ENCODE results near the gene LAPTM4A.

Gene LAPTM4A

DNA sequence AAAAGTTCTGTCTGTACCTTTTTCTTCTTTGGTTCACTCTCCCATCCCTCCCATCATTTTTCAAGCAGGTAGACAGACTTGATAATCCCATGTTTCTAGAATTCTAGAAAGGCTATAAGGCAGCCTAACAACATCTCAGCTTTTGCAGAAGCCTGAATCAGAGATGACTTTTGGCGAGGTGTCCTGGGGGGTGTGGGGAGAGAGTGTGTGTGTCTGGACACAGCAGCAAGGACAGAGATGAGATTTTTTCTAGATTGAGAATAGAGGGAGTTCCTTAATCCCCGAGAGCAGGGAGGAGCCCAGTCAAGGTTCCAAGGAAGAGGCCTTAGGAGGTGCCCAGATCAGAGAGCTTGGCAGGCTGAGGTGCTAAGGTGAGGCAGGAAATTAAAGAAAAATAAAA is 22.0 kb upstream of the LAPTM4A start:
- Histone ChIP-seq H3K27me3 (replicated peaks; ENCODE audit: control insufficient read depth, insufficient read depth, low read length) (no peaks in the 10 kb centered on the region), H3K4me3 (replicated peaks; ENCODE audit: low read depth, low read length) (no peak overlapping the region), H3K36me3 (ENCODE audit: control insufficient read depth, insufficient read depth, low read length) (no peaks in the 10 kb centered on the region)
- no peak for DNase-seq (ENCODE audit: extremely low read depth, insufficient read length)
- TF ChIP-seq, protein P1, sequence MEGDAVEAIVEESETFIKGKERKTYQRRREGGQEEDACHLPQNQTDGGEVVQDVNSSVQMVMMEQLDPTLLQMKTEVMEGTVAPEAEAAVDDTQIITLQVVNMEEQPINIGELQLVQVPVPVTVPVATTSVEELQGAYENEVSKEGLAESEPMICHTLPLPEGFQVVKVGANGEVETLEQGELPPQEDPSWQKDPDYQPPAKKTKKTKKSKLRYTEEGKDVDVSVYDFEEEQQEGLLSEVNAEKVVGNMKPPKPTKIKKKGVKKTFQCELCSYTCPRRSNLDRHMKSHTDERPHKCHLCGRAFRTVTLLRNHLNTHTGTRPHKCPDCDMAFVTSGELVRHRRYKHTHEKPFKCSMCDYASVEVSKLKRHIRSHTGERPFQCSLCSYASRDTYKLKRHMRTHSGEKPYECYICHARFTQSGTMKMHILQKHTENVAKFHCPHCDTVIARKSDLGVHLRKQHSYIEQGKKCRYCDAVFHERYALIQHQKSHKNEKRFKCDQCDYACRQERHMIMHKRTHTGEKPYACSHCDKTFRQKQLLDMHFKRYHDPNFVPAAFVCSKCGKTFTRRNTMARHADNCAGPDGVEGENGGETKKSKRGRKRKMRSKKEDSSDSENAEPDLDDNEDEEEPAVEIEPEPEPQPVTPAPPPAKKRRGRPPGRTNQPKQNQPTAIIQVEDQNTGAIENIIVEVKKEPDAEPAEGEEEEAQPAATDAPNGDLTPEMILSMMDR (IDR thresholded peaks at IDR 0.05; ENCODE audit: insufficient read depth, low read length, poor library complexity, severe bottlenecking), result no peak

- TF ChIP-seq, protein P1 (IDR thresholded peaks at IDR 0.05; ENCODE audit: insufficient read depth, low read length, poor library complexity, severe bottlenecking), result no peak
- Histone ChIP-seq H3K27me3 (replicated peaks; ENCODE audit: control insufficient read depth, insufficient read depth, low read length) (no peaks in the 10 kb centered on the region), H3K36me3 (ENCODE audit: control insufficient read depth, insufficient read depth, low read length) (no peaks in the 10 kb centered on the region), H3K4me3 (replicated peaks; ENCODE audit: low read depth, low read length) (no peak overlapping the region)
- no peak for DNase-seq (ENCODE audit: extremely low read depth, insufficient read length)
These were observed 21.2 kb upstream of the LAPTM4A start for GRCh38 chr2:20072436-20073158.

DNA sequence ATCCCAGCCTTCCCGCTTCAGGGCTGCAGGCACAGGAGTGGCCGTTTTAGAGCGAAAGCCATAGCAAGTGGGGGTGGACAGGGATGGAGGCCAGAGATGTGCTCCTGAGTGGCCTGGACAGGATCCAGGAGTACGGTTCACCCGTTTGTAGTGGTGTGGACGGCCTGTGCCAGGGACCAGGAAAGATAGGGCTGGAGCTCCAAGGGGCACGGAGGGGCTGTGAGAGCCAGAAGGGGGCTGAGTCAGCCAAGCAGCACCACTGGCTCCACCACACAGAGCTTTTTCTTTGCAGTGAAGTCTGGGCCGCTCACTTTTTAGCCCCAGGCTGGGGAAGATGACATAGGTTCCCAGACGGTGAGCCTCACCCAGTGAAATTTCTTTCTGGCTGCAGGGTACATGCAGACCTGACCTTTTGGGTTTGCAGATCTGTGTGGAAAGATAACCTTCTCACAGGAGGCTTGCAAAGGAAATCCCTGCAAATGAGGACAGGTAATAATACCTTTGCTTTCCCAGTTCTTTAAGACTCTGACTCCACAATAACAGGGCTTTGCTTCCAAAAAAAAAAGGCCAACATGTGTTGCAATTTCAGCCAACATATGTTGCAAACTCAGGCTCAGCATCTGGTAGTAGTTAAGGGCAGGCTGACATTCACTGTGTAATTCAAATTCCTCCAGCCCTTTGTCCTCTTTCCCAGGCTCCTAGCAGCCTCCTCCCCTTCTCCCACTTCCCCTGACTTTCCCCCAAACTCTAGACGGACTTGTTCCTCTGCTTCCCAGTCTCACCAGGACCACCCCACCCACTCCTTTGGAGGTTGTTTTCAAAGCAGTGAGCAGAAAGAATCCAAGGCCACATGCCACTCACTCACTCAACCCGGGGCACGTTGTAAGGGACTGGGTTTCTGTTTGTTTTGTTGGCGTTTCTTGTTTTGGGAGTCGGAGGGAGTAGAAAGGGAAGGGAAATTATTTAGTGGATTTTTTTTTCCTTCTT is 20.3 kb upstream of the LAPTM4A start:
- no peaks in the 10 kb centered on the region for H3K27me3 ChIP-seq (replicated peaks; ENCODE audit: control insufficient read depth, insufficient read depth, low read length)
- TF ChIP-seq, protein P1 (IDR thresholded peaks at IDR 0.05; ENCODE audit: insufficient read depth, low read length, poor library complexity, severe bottlenecking), result no peak
- DNase-seq (ENCODE audit: extremely low read depth, insufficient read length), result no peak
- no peaks in the 10 kb centered on the region for H3K36me3 ChIP-seq (ENCODE audit: control insufficient read depth, insufficient read depth, low read length)
- no peak overlapping the region for H3K4me3 ChIP-seq (replicated peaks; ENCODE audit: low read depth, low read length)

DNA sequence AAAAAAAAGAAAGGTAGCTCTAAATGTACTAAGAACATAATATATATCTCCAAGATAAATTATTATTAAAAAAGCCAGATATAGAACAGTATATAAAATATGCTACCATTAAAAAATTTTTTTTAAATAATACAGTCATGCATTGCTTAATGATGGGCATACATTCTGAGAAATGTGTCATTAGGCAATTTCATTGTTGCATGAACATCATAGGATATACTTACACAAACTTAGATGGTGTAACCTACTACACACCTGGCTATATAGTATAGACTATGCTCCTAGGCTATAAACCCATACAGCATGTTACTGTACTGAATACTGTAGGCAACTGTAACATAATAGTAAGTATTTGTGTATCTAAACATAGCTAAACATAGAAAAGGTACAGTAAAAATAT is 18.3 kb upstream of the LAPTM4A start:
- TF ChIP-seq, protein P1 (IDR thresholded peaks at IDR 0.05; ENCODE audit: insufficient read depth, low read length, poor library complexity, severe bottlenecking), result no peak
- DNase-seq (ENCODE audit: extremely low read depth, insufficient read length), result no peak
- H3K27me3 ChIP-seq (replicated peaks; ENCODE audit: control insufficient read depth, insufficient read depth, low read length), result no peaks in the 10 kb centered on the region
- no peak overlapping the region for H3K4me3 ChIP-seq (replicated peaks; ENCODE audit: low read depth, low read length)
- H3K36me3 ChIP-seq (ENCODE audit: control insufficient read depth, insufficient read depth, low read length), result no peaks in the 10 kb centered on the region

GRCh38 chr2:20067992-20068584 is 16.7 kb upstream of the LAPTM4A start:
- no peak for DNase-seq (ENCODE audit: extremely low read depth, insufficient read length)
- H3K4me3 ChIP-seq (replicated peaks; ENCODE audit: low read depth, low read length), result no peak overlapping the region
- H3K36me3 ChIP-seq (ENCODE audit: control insufficient read depth, insufficient read depth, low read length), result no peaks in the 10 kb centered on the region
- H3K27me3 ChIP-seq (replicated peaks; ENCODE audit: control insufficient read depth, insufficient read depth, low read length), result no peaks in the 10 kb centered on the region
- TF ChIP-seq, protein P1 (IDR thresholded peaks at IDR 0.05; ENCODE audit: insufficient read depth, low read length, poor library complexity, severe bottlenecking), result no peak

Measured in GM06990 (cell line).